SK-N-MC (cell line): Measurements from ENCODE around the gene FAXDC2.

ENCODE experiments used
- DNase-seq: peaks from one replicate; pipeline ENCODE4 v3.0.0-alpha.2; 2011; ENCODE audit warnings: low read depth, low spot score
- H3K27ac ChIP-seq: fragments of 200-600 bp; sonication (generic); 2 replicates; pipeline ENCODE4 v1.5.1; 2016; ENCODE audit warnings: mixed run types
- H3K36me3 ChIP-seq: fragments of 200-600 bp; sonication (generic); 2 replicates; pipeline ENCODE4 v1.6.1; 2017; ENCODE audit warnings: antibody characterized with exemption, low read length, mixed read lengths; ENCODE audit not compliant: insufficient read depth
- H3K4me3 ChIP-seq: fragments of 200-600 bp; sonication (generic); 2 replicates; pipeline ENCODE4 v1.5.1; 2016
- H3K9ac ChIP-seq: fragments of 200-600 bp; sonication (generic); 2 replicates; pipeline ENCODE4 v1.8.0; 2017; ENCODE audit warnings: mixed run types, mixed read lengths; ENCODE audit not compliant: insufficient read length
- H3K9me3 ChIP-seq: fragments of 200-600 bp; sonication (generic); 2 replicates; pipeline ENCODE4 v1.6.1; 2017; ENCODE audit warnings: low read depth, mild to moderate bottlenecking, antibody characterized with exemption, low read length, moderate library complexity, mixed read lengths
- EZH2 ChIP-seq: fragments of 200-600 bp; sonication (generic); IDR thresholded peaks from one replicate; pipeline ENCODE4 v1.6.1; 2017; ENCODE audit warnings: antibody characterized with exemption
- FOXP2 ChIP-seq: optimal IDR thresholded peaks from 2 replicates; pipeline ENCODE3; 2011; ENCODE audit warnings: mild to moderate bottlenecking, moderate library complexity; ENCODE audit not compliant: insufficient read depth; ENCODE audit errors: extremely low read length, control extremely low read depth
- POLR2AphosphoS5 ChIP-seq: IDR thresholded peaks from 2 replicates; pipeline ENCODE4 v1.6.1; 2012; ENCODE audit warnings: mild to moderate bottlenecking, low read depth, low read length, borderline replicate concordance

The FAXDC2 gene, protein sequence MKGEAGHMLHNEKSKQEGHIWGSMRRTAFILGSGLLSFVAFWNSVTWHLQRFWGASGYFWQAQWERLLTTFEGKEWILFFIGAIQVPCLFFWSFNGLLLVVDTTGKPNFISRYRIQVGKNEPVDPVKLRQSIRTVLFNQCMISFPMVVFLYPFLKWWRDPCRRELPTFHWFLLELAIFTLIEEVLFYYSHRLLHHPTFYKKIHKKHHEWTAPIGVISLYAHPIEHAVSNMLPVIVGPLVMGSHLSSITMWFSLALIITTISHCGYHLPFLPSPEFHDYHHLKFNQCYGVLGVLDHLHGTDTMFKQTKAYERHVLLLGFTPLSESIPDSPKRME

DNA sequence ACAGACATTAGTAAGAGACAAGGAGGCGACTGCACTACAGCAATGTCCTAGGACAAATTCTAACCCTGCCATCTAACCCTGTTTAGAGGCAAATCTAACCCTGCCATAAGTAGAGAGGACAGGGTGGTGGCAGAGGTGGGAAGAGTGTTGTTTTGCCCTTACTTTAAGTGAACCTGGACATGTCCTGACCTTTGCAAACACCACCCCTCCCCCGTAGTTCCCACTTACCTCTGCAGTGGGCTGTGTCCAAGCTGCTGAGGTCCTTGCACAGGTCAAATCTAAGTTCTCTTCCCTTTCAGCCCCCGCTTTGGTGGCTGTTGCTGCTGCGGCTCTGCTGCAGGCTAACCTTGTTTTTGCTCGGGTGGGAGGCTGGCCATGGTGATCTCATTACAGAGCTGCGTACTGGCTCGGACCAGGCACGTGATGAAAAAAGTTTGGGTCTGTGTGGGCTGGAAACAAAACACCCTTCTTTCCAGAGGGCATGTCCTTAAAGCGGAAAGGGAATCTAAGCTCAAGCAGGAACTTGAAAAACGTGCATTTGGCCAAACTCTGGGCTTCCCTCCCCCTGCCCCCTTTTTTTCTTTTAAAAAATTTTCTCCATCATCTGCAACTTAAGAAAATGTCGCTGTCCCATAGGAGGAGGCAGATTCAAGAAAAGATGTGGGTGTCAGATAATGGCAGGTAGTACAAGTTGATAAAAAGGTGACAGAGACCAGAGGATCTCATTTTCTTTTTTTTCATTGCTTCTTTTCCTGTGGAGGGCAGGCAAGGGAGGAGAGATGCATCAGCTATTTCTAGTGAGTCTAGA is at the start of gene FAXDC2:
TSS of gene FAXDC2 (minus strand) at position 349 of the 808 bp plus-strand sequence. CDS start 12,425 bp downstream, outside the sequence.
- H3K4me3 ChIP-seq, result no peak within 1 kb of the TSS
- H3K9me3 ChIP-seq, result no peaks in the 10 kb centered on the region
- H3K27ac ChIP-seq, result no peak within 1 kb of the TSS
- TF ChIP-seq POLR2AphosphoS5, result no peak
- TF ChIP-seq EZH2, result no peak
- no peak for TF ChIP-seq FOXP2
- H3K9ac ChIP-seq, result no peak within 1 kb of the TSS
- no peaks in the 10 kb centered on the region for H3K36me3 ChIP-seq
- DNase-seq, result no peak

DNA sequence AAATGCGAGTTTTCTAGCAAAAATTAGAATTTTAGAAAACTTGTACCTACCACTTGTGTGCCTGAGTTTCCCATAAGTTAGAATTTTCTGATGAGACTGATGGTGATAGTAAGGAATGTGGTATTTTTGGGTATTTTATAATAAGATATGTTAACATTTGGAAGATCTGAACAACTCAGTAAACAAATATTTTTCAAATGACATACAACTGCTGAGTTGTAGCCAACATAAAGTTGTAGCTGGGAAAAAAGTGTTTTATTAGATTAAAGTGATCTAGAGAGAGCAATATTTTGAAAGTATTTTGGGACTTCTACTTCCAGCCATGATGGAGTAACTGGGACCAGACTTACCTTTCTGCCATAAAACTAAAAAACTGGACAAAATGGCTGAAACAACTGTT is 49.7 kb upstream of the FAXDC2 start:
- Histone ChIP-seq H3K36me3 (peaks cover 92% of the 10 kb centered on the region), H3K4me3 (no peak overlapping the region), H3K27ac (peak overlapping the region; percentile 33; the same call in 1 of the 2 replicates), H3K9ac (no peak overlapping the region), H3K9me3 (no peaks in the 10 kb centered on the region)
- no peak for TF ChIP-seq POLR2AphosphoS5
- TF ChIP-seq EZH2, result no peak
- no peak for TF ChIP-seq FOXP2
- DNase-seq, result no peak

DNA sequence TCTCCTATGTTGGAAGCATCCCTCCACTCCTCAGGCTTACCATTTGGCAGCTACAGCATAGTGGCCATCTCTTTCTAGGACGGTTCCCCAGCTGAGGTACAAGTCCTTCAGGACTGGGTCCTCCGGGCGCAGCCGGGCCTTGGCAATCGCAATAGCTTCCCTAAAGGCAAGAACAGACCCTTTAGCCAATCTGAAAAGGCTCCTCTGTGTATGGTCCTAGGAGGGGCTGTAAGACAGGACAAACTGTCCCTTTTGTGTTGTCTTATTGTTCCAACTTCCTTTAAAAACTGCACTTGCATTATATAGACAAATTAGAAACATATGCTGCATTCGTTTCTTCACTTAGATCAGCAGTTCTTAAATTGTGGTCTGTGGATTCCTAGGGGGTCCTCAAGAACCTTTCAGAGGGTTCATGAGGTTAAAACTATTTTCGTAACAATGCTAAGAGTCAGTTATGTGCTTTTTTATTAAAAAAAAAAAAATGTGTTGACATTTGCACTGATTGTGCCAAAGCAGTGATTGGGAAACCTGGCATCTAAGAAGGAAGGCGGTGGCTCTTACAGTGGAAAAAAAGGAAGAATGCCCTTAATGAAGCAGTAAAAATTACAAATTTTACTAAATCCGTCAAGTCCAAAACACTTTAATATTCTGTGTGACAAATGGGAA is 48.9 kb upstream of the FAXDC2 start:
- Histone ChIP-seq H3K36me3 (peaks cover 88% of the 10 kb centered on the region), H3K9ac (no peak overlapping the region), H3K9me3 (no peaks in the 10 kb centered on the region), H3K4me3 (peak overlapping the region; percentile 32; the same call in 1 of the 2 replicates), H3K27ac (peak overlapping the region; percentile 59)
- no peak for TF ChIP-seq FOXP2
- no peak for TF ChIP-seq POLR2AphosphoS5
- DNase-seq, result peak; percentile 14

DNA sequence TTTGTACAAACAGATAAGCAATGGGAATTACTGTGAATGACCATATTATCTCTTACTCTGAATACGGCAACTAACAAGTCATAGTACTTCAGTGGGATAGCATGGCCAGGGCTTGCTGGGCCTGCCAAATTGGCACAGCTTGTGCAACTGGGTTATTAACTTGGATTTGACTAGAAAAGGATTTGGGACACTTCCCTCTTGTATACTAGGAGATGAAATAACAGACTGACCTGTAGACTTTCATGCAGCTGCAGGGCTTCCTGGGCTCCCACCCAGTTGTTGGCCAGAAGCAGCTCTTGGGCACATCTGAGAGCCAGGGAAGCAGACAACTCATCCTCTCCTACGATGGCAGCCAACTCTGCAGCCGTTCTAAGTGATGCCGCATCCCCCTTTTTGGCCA is 47.8 kb upstream of the FAXDC2 start:
- Histone ChIP-seq H3K9ac (no peak overlapping the region), H3K4me3 (no peak overlapping the region), H3K36me3 (peaks cover 90% of the 10 kb centered on the region), H3K9me3 (no peaks in the 10 kb centered on the region), H3K27ac (no peak overlapping the region; the same call in 1 of the 2 replicates)
- DNase-seq, result no peak
- no peak for TF ChIP-seq POLR2AphosphoS5
- TF ChIP-seq FOXP2, result no peak
- TF ChIP-seq EZH2, result no peak

DNA sequence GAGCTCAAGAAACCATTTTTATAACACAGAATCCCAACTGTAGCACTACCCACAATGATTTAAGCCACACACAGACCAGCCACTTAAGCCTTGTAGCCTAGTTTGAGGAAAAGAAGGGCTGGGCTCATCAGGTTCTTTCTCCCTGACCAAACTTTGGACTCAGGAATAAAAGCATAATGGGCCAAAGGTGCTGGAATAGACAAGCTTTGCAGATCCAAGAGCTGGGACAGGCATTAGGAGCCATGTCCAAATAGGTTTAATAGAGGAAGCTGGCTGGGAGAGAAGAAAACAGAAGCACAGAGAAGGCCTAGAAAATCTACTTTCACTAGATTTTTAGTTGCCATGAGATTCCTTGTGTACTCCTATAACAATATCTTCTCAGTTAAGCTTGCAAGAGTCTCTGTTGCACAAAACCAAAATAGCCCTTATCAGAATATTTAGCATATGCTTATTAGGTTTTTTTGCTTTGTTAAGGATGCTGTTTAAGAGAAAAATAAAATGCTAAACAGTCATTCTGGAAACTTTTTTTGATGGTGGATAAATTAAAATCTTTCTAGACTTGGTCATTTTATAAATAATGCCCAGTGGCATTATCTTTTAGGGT is 46.3 kb upstream of the FAXDC2 start:
- no peaks in the 10 kb centered on the region for H3K9me3 ChIP-seq
- no peak for DNase-seq
- H3K27ac ChIP-seq, result no peak overlapping the region
- H3K9ac ChIP-seq, result no peak overlapping the region
- no peak overlapping the region for H3K4me3 ChIP-seq
- no peak for TF ChIP-seq POLR2AphosphoS5
- TF ChIP-seq FOXP2, result no peak
- no peak for TF ChIP-seq EZH2
- H3K36me3 ChIP-seq, result peaks cover 86% of the 10 kb centered on the region

DNA sequence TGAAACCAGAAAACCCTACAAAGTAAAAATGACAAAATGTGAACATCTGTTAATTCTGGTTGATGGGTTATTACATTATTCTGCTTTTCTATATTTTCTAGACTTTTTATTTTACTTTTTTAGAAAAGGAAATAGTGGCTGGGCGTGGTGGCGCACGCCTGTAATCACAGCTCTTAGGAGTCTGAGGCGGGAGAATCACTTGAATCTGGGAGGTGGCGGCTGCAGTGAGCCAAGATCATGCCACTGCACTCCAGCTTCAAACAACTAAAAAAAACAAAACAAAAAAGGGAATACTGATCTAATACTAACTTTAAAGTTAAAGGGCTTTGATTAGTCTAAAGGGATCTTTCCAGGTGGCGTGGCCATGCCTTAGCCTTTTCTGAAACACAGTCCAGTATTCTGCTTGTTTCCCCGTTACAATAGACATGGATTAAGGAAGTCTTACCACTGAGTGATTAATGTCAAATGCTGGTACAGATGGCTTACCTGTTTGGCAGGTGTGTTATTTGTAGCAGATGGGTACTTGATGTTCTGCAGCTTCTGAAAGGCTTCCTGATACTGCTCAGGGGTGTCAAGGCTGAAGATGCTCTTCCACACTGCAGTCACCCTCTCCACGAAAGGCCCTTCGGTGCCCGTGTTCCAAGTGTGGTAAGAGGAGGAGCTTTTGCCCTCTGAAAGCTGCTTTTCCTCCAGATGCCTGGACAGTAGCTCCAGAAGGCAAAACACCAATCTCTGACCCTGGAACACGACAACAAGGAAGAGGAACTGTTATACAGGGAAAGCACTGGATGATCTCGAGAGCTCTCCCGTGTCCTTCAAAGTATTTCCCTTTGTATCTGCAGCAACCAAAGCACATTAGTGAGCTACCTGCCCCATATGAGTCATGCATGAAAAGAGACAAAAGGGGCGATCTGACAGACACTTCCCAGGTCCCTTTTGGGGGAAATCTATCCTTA is 45.5 kb upstream of the FAXDC2 start:
- Histone ChIP-seq H3K9me3 (no peaks in the 10 kb centered on the region), H3K4me3 (no peak overlapping the region), H3K27ac (no peak overlapping the region), H3K9ac (no peak overlapping the region), H3K36me3 (peaks cover 86% of the 10 kb centered on the region)
- DNase-seq, result no peak
- TF ChIP-seq POLR2AphosphoS5 (no peak), FOXP2 (no peak), EZH2 (no peak)

DNA sequence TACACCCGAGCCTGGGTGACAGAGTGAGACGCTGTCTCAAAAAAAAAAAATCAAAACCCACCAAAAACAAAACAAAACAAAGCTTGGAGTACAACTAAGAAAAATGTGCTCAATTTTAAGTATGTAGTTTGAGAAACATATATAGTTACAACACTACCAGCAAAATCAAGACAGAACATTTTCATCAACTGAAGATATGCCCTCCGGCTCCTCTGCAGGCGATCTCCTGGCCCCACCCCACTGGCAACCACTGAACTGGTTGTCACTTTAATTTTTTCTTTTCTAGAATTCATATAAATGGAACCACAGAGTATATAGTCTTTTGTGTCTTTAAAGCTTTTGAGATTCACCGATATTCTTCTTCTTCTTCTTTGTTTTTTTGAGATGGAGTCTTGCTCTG is 43.0 kb upstream of the FAXDC2 start:
- no peak overlapping the region for H3K27ac ChIP-seq
- no peaks in the 10 kb centered on the region for H3K9me3 ChIP-seq
- no peak overlapping the region for H3K9ac ChIP-seq
- no peak overlapping the region for H3K4me3 ChIP-seq
- H3K36me3 ChIP-seq, result peaks cover 91% of the 10 kb centered on the region
- no peak for DNase-seq
- TF ChIP-seq FOXP2 (no peak), POLR2AphosphoS5 (no peak), EZH2 (no peak)
